ENCODE data around the gene FBN1.

Gene FBN1

DNA sequence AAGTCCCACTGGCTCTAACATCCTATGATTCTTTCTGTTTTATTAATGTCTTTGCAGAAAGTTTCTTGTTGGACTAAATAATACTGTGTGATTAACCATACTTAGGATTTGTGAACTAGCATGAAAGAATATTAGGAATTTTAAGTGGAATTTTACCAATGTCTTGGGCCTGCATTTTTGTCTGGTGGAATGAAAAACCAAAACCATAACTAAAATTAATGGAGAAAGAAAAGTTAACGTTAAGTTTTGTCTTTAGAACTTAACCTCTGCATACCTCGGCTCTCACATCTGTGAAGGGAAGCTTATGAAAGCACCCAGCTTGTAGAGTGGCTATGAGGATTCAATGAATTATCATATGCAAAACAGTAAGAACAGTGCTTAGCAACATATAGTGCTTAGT is 6.5 kb downstream of the FBN1 start:
- Histone ChIP-seq H3K36me3 (ENCODE audit: control insufficient read depth in 2 of 2, insufficient read depth in 1 of 2, low read length in 2 of 2) (no peaks in the 10 kb centered on the region), H3K4me1 (ENCODE audit: control insufficient read depth, insufficient read depth, low read length) (no peaks in the 10 kb centered on the region), H3K27ac (ENCODE audit: extremely low read depth, low read depth, low read length) (no peak overlapping the region), H3K9me3 (ENCODE audit: control insufficient read depth, insufficient read depth, low read depth, low read length) (no peaks in the 10 kb centered on the region), H3K4me3 (ENCODE audit: low read depth, low read length) (no peak overlapping the region)
- CTCF ChIA-PET: no interaction called here
- POLR2A ChIA-PET: no interaction called here
- no peak for TF ChIP-seq ZNF560 (tag by site-specific recombination; IDR thresholded peaks at IDR 0.05; ENCODE audit: borderline replicate concordance)
- no peak for TF ChIP-seq YY2 (tag by site-specific recombination; IDR thresholded peaks at IDR 0.05)
- no peak for TF ChIP-seq ZNF747 (tag by site-specific recombination; IDR thresholded peaks at IDR 0.05)
- no peak for TF ChIP-seq ZNF221 (tag by site-specific recombination; IDR thresholded peaks at IDR 0.05; ENCODE audit: borderline replicate concordance)
- TF ChIP-seq HOXC10 (CRISPR knock-in tag; IDR thresholded peaks at IDR 0.05): no peak
- no peak for TF ChIP-seq ZNF549 (tag by site-specific recombination; IDR thresholded peaks at IDR 0.05)
- no peak for TF ChIP-seq ZNF354C (tag by site-specific recombination; IDR thresholded peaks at IDR 0.05; ENCODE audit: borderline replicate concordance, low read depth)
- no peak for TF ChIP-seq ZNF292 (tag by site-specific recombination; IDR thresholded peaks at IDR 0.05; ENCODE audit: borderline replicate concordance, low read depth)
- TF ChIP-seq ZNF585B (tag by site-specific recombination; IDR thresholded peaks at IDR 0.05): no peak

DNA sequence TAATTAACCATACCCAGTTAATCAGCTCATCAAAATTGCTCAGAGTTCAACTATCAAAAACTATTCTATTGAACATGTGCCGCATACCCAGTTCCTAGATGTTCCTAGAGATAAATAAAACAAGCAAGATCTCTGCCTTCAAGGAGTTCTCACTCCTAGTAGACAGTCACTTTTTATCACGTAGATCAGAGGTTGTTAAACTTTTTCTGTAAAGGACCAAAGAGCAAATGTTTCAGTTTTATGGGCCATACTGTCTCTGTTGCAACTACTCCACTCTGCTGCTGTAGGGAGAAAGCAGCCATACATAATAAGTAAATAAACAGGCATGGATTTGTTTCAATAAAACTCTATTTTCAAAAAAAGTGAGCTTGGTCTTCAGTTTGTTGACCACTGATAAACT is 7.9 kb downstream of the FBN1 start:
- H3K9me3 ChIP-seq (ENCODE audit: control insufficient read depth, insufficient read depth, low read depth, low read length): no peaks in the 10 kb centered on the region
- H3K4me3 ChIP-seq (ENCODE audit: low read depth, low read length): no peak overlapping the region
- POLR2A ChIA-PET: no interaction called here
- CTCF ChIA-PET: interaction anchor here (0.8 kb wide), 1 partner anchor 285 kb away, joined by 3 read pairs; no protein-coding TSS in a partner anchor
- no peaks in the 10 kb centered on the region for H3K4me1 ChIP-seq (ENCODE audit: control insufficient read depth, insufficient read depth, low read length)
- H3K36me3 ChIP-seq (ENCODE audit: control insufficient read depth in 2 of 2, insufficient read depth in 1 of 2, low read length in 2 of 2): no peaks in the 10 kb centered on the region
- H3K27ac ChIP-seq (ENCODE audit: extremely low read depth, low read depth, low read length): no peak overlapping the region
- TF ChIP-seq, protein P1, sequence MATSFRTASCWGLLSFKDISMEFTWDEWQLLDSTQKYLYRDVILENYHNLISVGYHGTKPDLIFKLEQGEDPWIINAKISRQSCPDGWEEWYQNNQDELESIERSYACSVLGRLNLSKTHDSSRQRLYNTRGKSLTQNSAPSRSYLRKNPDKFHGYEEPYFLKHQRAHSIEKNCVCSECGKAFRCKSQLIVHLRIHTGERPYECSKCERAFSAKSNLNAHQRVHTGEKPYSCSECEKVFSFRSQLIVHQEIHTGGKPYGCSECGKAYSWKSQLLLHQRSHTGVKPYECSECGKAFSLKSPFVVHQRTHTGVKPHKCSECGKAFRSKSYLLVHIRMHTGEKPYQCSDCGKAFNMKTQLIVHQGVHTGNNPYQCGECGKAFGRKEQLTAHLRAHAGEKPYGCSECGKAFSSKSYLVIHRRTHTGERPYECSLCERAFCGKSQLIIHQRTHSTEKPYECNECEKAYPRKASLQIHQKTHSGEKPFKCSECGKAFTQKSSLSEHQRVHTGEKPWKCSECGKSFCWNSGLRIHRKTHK (tag by site-specific recombination; IDR thresholded peaks at IDR 0.05): no peak
- TF ChIP-seq YY2 (tag by site-specific recombination; IDR thresholded peaks at IDR 0.05): no peak
- TF ChIP-seq ZNF138 (tag by site-specific recombination; IDR thresholded peaks at IDR 0.05; ENCODE audit: borderline replicate concordance): no peak
- no peak for TF ChIP-seq ZNF561 (tag by site-specific recombination; IDR thresholded peaks at IDR 0.05; ENCODE audit: borderline replicate concordance)
- TF ChIP-seq SP7 (tag by site-specific recombination; IDR thresholded peaks at IDR 0.05): no peak
- TF ChIP-seq, protein P2, sequence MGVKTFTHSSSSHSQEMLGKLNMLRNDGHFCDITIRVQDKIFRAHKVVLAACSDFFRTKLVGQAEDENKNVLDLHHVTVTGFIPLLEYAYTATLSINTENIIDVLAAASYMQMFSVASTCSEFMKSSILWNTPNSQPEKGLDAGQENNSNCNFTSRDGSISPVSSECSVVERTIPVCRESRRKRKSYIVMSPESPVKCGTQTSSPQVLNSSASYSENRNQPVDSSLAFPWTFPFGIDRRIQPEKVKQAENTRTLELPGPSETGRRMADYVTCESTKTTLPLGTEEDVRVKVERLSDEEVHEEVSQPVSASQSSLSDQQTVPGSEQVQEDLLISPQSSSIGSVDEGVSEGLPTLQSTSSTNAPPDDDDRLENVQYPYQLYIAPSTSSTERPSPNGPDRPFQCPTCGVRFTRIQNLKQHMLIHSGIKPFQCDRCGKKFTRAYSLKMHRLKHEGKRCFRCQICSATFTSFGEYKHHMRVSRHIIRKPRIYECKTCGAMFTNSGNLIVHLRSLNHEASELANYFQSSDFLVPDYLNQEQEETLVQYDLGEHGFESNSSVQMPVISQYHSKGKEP (tag by site-specific recombination; IDR thresholded peaks at IDR 0.05): no peak
- no peak for TF ChIP-seq ZNF248 (tag by site-specific recombination; IDR thresholded peaks at IDR 0.05)
- TF ChIP-seq ZNF302 (tag by site-specific recombination; IDR thresholded peaks at IDR 0.05; ENCODE audit: low read depth): no peak
- no peak for TF ChIP-seq ZNF292 (tag by site-specific recombination; IDR thresholded peaks at IDR 0.05; ENCODE audit: borderline replicate concordance, low read depth)
- no peak for TF ChIP-seq ZNF830 (tag by site-specific recombination; IDR thresholded peaks at IDR 0.05; ENCODE audit: low read depth)
- TF ChIP-seq ZBTB7A (tag by site-specific recombination; IDR thresholded peaks at IDR 0.05; ENCODE audit: low read depth): no peak
- no peak for TF ChIP-seq ZNF366 (tag by site-specific recombination; conservative IDR thresholded peaks at IDR 0.05)
- TF ChIP-seq ZNF600 (tag by site-specific recombination; IDR thresholded peaks at IDR 0.05): no peak
- TF ChIP-seq, protein P3, sequence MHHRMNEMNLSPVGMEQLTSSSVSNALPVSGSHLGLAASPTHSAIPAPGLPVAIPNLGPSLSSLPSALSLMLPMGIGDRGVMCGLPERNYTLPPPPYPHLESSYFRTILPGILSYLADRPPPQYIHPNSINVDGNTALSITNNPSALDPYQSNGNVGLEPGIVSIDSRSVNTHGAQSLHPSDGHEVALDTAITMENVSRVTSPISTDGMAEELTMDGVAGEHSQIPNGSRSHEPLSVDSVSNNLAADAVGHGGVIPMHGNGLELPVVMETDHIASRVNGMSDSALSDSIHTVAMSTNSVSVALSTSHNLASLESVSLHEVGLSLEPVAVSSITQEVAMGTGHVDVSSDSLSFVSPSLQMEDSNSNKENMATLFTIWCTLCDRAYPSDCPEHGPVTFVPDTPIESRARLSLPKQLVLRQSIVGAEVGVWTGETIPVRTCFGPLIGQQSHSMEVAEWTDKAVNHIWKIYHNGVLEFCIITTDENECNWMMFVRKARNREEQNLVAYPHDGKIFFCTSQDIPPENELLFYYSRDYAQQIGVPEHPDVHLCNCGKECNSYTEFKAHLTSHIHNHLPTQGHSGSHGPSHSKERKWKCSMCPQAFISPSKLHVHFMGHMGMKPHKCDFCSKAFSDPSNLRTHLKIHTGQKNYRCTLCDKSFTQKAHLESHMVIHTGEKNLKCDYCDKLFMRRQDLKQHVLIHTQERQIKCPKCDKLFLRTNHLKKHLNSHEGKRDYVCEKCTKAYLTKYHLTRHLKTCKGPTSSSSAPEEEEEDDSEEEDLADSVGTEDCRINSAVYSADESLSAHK (tag by site-specific recombination; IDR thresholded peaks at IDR 0.05): no peak
- TF ChIP-seq, protein P4, sequence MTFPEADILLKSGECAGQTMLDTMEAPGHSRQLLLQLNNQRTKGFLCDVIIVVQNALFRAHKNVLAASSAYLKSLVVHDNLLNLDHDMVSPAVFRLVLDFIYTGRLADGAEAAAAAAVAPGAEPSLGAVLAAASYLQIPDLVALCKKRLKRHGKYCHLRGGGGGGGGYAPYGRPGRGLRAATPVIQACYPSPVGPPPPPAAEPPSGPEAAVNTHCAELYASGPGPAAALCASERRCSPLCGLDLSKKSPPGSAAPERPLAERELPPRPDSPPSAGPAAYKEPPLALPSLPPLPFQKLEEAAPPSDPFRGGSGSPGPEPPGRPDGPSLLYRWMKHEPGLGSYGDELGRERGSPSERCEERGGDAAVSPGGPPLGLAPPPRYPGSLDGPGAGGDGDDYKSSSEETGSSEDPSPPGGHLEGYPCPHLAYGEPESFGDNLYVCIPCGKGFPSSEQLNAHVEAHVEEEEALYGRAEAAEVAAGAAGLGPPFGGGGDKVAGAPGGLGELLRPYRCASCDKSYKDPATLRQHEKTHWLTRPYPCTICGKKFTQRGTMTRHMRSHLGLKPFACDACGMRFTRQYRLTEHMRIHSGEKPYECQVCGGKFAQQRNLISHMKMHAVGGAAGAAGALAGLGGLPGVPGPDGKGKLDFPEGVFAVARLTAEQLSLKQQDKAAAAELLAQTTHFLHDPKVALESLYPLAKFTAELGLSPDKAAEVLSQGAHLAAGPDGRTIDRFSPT (tag by site-specific recombination; IDR thresholded peaks at IDR 0.05): no peak
- TF ChIP-seq EGR2 (tag by site-specific recombination; IDR thresholded peaks at IDR 0.05; ENCODE audit: low read depth): no peak
- no peak for TF ChIP-seq SP3 (tag by site-specific recombination; IDR thresholded peaks at IDR 0.05)
- TF ChIP-seq, protein P5, sequence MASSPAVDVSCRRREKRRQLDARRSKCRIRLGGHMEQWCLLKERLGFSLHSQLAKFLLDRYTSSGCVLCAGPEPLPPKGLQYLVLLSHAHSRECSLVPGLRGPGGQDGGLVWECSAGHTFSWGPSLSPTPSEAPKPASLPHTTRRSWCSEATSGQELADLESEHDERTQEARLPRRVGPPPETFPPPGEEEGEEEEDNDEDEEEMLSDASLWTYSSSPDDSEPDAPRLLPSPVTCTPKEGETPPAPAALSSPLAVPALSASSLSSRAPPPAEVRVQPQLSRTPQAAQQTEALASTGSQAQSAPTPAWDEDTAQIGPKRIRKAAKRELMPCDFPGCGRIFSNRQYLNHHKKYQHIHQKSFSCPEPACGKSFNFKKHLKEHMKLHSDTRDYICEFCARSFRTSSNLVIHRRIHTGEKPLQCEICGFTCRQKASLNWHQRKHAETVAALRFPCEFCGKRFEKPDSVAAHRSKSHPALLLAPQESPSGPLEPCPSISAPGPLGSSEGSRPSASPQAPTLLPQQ (tag by site-specific recombination; IDR thresholded peaks at IDR 0.05): no peak

Measured in HEK293 (cell line).